GM12865 (cell line): ENCODE results near the gene SRCIN1.
"Not testable (repeated sequence)": the region's sequence is repeated elsewhere in the genome, so short reads cannot be mapped to it uniquely, and the experiment has no call there.

Experiments
- DNase-seq: peaks from one replicate; pipeline ENCODE4 v3.0.0; 2010; ENCODE audit warnings: low read depth
- H3K4me3 ChIP-seq: 2 replicates; pipeline ENCODE4 v1.5.1; 2011; ENCODE audit warnings: mild to moderate bottlenecking, low read depth, low read length, control low read depth
- TF ChIP-seq, protein P1 (sequence below): IDR thresholded peaks from 2 replicates; pipeline ENCODE4 v1.5.1; 2011; ENCODE audit warnings: low read length, control low read depth, low read depth, inconsistent platforms; ENCODE audit not compliant: insufficient read depth; ENCODE audit errors: missing control alignments

The SRCIN1 gene

DNA sequence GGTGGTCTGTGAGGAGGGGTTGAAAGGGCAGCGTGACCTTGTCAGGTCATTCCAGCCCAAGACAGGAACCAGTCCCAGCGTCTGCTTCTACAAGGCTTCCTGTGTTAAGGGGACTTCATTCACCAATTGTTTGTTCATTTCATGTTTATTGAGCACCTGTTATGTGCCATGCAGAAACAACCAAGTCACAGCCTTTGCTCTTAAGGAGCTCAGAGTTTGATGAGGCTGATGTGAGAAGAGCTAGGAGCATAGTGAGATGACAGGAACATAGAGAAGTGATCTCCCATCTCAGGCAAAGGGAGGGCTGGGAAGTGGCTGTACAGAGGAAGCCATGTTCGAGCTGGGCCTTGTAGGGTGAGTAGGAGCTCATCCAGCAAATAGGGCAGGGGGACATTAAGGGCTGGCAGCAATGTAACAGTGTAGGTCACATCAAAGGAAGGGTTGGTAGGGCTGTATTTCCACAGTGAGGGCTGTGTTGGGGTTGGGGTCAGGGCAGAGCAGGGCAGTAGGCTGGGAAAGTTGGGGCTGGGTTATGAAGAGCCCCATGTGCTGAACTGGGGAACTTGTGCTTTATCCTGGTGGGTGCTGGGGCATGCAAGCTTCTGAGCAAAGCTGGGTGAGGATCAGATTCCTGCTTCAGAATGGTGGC lies 97.7 kb downstream of the SRCIN1 start:
- no peak overlapping the region for H3K4me3 ChIP-seq
- TF ChIP-seq, protein P1, sequence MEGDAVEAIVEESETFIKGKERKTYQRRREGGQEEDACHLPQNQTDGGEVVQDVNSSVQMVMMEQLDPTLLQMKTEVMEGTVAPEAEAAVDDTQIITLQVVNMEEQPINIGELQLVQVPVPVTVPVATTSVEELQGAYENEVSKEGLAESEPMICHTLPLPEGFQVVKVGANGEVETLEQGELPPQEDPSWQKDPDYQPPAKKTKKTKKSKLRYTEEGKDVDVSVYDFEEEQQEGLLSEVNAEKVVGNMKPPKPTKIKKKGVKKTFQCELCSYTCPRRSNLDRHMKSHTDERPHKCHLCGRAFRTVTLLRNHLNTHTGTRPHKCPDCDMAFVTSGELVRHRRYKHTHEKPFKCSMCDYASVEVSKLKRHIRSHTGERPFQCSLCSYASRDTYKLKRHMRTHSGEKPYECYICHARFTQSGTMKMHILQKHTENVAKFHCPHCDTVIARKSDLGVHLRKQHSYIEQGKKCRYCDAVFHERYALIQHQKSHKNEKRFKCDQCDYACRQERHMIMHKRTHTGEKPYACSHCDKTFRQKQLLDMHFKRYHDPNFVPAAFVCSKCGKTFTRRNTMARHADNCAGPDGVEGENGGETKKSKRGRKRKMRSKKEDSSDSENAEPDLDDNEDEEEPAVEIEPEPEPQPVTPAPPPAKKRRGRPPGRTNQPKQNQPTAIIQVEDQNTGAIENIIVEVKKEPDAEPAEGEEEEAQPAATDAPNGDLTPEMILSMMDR = no peak
- no peak for DNase-seq

DNA sequence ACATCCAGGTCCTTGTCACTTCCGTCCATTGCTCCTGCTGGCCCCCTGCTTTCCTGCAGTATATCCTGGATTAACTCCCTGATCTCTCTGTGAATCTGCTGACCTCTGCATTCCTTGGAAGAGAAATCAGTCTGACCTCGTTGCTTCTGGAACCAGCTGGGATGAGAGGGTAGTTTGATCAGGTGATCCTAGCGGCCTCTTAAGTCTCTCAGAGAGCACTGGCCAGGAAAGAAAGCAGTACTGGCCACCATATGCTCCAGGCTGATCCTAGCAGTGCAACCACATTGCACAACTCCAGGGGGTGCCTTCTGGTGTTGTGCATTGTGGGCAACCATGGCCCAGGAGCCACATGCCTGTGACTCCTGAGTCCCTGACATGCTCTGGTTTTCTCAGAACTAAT lies 98.3 kb downstream of the SRCIN1 start:
- H3K4me3 ChIP-seq = no peak overlapping the region
- TF ChIP-seq, protein P1 = no peak
- DNase-seq = no peak

DNA sequence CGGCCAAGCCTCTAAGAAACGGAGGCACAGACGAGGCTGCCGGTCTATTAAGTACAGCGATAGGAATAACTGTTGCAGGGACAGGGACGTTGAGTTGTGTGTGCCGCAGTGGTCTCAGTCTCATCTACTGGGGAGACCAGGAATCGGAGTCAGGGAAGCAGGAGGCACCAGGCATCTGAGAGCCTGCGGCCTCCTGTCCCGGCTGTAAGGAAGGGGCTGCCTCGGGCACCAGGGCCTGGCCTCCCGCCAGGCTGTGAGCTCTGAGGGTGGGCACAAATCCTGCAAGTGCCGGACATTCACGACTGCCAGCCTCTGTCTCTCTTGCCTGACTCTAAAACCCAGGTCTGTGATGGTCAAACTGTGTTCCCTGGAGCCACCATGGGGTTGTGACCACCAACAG lies 101.5 kb downstream of the SRCIN1 start:
- H3K4me3 ChIP-seq = no peak overlapping the region
- no peak for DNase-seq
- TF ChIP-seq, protein P1 = no peak

DNA sequence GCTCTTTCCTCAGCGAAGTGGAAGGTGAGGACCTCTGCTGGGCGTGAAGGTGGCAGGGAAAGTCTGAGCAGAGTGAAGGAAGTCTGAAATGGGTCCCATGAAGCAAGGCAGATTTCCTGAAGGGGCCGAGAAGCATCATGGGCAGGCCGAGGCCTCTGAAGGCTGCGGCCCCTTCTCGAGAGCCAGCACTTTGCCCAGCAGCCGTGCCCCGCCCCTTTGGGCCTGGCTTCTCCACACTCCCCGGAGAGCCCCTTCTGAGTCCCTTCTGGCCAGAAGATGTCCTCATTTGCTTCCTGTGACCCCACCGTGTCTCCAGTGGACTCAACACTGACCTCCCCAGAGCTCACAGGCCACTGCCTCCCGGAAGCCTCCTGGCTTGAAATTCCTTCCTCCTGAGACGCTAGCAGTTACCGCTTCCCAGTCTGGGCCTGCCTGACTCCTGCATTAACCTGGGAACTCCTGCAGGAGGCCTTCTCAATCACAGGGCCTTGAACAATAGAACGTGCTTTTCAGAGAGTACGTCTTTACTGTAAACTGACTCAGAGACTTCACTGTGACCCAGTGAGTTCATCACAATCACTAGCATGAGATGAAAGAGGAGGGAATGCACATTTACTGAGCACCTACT lies 102.4 kb downstream of the SRCIN1 start:
- DNase-seq, H3K4me3 ChIP-seq: not testable (repeated sequence)

DNA sequence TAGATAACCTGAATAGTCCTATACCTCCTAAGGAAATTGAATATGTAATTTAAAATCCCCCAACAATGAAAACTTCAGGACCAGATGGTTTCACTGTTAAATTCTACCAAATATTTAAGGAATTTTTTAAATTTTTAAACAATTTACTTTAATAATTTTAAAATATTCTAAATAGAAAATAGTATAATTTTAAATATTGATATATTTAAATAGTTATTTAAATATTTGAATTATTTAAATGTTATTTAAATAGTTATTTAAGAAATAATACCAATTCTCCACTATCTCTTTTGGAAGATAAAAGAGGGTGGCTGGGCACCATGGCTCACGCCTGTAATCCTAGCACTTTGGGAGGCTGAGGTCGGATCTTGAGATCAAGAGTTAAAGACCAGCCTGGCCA lies 104.0 kb downstream of the SRCIN1 start:
- not testable (repeated sequence) for H3K4me3 ChIP-seq, DNase-seq

DNA sequence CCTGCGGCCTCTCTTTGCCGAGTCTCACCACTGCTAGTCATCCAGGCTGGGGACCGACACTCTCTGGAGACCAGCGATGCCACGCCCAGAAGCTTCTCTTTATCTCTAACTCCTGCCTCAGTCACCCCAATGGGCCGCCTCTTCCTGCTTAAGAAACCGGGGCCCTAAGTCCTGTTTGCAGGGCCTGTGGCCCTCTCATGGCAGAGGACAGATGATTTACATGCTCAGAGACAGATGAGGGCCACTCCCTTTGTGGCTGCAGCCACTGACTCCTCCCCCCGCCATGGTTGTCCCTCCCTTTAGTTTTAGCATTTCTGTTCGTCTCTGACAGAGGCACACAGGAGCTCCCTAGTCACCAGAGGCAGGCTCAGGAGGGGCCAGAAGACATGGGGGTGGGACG lies 106.5 kb downstream of the SRCIN1 start:
- DNase-seq = not testable (repeated sequence)

DNA sequence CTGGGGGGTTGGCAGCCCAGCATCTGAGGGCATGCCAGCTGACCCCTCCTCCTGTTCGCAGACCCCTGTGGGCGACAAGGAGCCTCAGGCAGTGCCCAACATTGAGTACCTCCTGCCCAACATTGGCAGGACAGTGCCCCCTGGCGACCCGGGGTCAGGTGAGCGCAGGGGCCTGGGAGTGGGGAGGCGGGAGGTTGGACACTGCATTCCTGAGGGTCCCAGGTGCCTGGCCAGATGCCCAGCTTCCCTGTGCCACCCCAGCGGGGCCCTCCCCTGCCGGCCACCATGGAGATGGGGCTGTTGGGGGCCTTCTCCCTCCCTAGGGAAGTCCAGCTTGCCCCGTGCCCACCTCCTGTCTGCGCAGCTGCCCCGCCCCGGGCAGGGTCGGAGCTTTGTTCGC lies 107.4 kb downstream of the SRCIN1 start:
- DNase-seq = no peak
- no peak overlapping the region for H3K4me3 ChIP-seq
- TF ChIP-seq, protein P1 = no peak

More for the DNA sequence above, 106.5 kb downstream of the SRCIN1 start:
- H3K4me3 ChIP-seq = not testable (repeated sequence)

DNA sequence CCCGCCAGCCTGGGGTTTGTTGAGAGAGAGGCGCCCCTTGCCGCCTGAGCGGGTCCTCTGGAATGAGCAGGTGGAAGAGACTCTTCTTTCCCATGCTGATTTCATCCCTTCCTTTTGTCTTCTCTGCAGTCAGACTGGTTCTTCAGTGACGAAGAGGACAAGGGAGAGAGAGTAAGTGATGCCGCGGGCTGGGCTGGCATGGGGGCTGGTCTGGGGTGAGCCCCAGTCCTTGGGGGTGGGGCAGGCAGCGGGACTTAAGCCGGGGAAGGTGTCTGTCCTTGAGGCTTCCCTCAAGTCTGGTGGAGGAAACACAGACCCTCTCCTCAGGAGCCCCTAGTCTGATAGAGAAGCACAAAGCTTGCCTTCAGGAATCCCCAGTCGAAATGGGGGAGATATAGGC lies 108.1 kb downstream of the SRCIN1 start:
- not testable (repeated sequence) for DNase-seq, H3K4me3 ChIP-seq

DNA sequence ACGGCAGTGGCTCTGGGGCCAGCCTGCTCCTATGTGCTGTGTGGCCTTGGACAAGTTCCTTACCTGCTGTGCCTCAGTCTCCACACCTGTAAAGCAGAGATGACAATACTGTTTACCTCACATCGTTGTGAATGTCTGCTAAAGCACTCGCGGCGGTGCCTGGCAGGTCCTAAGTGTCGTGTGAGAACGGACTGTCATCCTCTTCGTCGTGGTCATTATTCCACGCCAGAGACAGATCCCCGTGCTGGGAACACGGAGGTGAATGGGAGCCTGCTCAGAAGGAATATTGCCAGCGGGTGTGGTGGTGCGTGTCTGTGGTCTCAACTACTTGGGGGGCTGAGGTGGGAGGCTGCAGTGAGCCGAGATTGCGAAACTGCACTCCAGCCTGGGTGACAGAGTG lies 111.6 kb downstream of the SRCIN1 start:
- DNase-seq, H3K4me3 ChIP-seq: not testable (repeated sequence)
